H9 (cell line): Measurements from ENCODE around the gene C10orf105. TPM values are rescaled to one million over a fixed set of nuclear protein-coding genes. Genes with fewer than 3 reads are reported as not detected.

ENCODE experiments used
- DNase-seq: peaks from one replicate; pipeline ENCODE4 v3.0.0-alpha.2; 2017
- H2AFZ ChIP-seq: one replicate; pipeline ENCODE4 v1.6.1; 2013; ENCODE audit warnings: mild to moderate bottlenecking, low read length, control low read depth, moderate library complexity
- H2AK5ac ChIP-seq: 2 replicates; pipeline ENCODE4 v1.6.1; 2013; ENCODE audit warnings: low read length, control low read depth, mixed read lengths; ENCODE audit not compliant: insufficient read length
- H2BK120ac ChIP-seq: one replicate; pipeline ENCODE4 v1.6.1; 2013; ENCODE audit warnings: low read depth, mild to moderate bottlenecking, low read length, control low read depth, inconsistent platforms; ENCODE audit not compliant: poor library complexity, severe bottlenecking
- H2BK12ac ChIP-seq: 2 replicates; pipeline ENCODE4 v1.6.1; 2013; ENCODE audit warnings: low read length, control low read depth, mixed read lengths, low read depth; ENCODE audit not compliant: insufficient read length
- H2BK15ac ChIP-seq: 2 replicates; pipeline ENCODE4 v1.6.1; 2013; ENCODE audit warnings: low read depth, low read length, control low read depth
- H2BK20ac ChIP-seq: one replicate; pipeline ENCODE4 v1.6.1; 2013; ENCODE audit warnings: low read depth, mild to moderate bottlenecking, low read length, control low read depth, inconsistent platforms; ENCODE audit not compliant: poor library complexity, severe bottlenecking
- H2BK5ac ChIP-seq: 2 replicates; pipeline ENCODE4 v1.6.1; 2013; ENCODE audit warnings: low read length, control low read depth, mixed read lengths; ENCODE audit not compliant: insufficient read length
- H3K14ac ChIP-seq: 2 replicates; pipeline ENCODE4 v1.6.1; 2013; ENCODE audit warnings: low read length, control low read depth; ENCODE audit not compliant: insufficient read depth
- H3K18ac ChIP-seq: 2 replicates; pipeline ENCODE4 v1.6.1; 2013; ENCODE audit warnings: low read depth, mild to moderate bottlenecking, mixed read lengths, low read length, control low read depth; ENCODE audit not compliant: insufficient read length
- H3K23ac ChIP-seq: 2 replicates; pipeline ENCODE4 v1.6.1; 2013; ENCODE audit warnings: low read length, control low read depth, mixed read lengths, low read depth; ENCODE audit not compliant: insufficient read length
- H3K23me2 ChIP-seq: 2 replicates; pipeline ENCODE4 v1.6.1; 2013; ENCODE audit warnings: low read depth, mild to moderate bottlenecking, mixed read lengths, low read length, control low read depth; ENCODE audit not compliant: insufficient read length, poor library complexity, severe bottlenecking
- H3K27ac ChIP-seq: 2 replicates; pipeline ENCODE4 v1.5.1; 2013; ENCODE audit warnings: low read length, control low read depth, mixed read lengths, low read depth; ENCODE audit not compliant: insufficient read length
- H3K27me3 ChIP-seq: 2 replicates; pipeline ENCODE4 v1.6.1; 2013; ENCODE audit warnings: low read length, control low read depth, inconsistent platforms; ENCODE audit not compliant: insufficient read depth
- H3K4ac ChIP-seq: 2 replicates; pipeline ENCODE4 v1.6.1; 2013; ENCODE audit warnings: low read depth, mild to moderate bottlenecking, control low read depth, inconsistent platforms, low read length, moderate library complexity
- H3K4me1 ChIP-seq: 2 replicates; pipeline ENCODE4 v1.6.1; 2013; ENCODE audit warnings: low read length, control low read depth, inconsistent platforms; ENCODE audit not compliant: insufficient read depth
- H3K4me2 ChIP-seq: 2 replicates; pipeline ENCODE4 v1.6.1; 2013; ENCODE audit warnings: low read length, control low read depth, mixed read lengths; ENCODE audit not compliant: insufficient read length, insufficient read depth
- H3K56ac ChIP-seq: 2 replicates; pipeline ENCODE4 v1.6.1; 2013; ENCODE audit warnings: low read depth, mild to moderate bottlenecking, mixed read lengths, low read length, control low read depth; ENCODE audit not compliant: insufficient read length
- H3K79me1 ChIP-seq: 2 replicates; pipeline ENCODE4 v1.6.1; 2013; ENCODE audit warnings: low read depth, mild to moderate bottlenecking, moderate library complexity, low read length, control low read depth, inconsistent platforms; ENCODE audit not compliant: insufficient read depth, poor library complexity, severe bottlenecking
- H3K79me2 ChIP-seq: 2 replicates; pipeline ENCODE4 v1.6.1; 2013; ENCODE audit warnings: low read length, control low read depth, inconsistent platforms; ENCODE audit not compliant: insufficient read depth
- H3K9ac ChIP-seq: 2 replicates; pipeline ENCODE4 v1.6.1; 2013; ENCODE audit warnings: low read length, control low read depth, mixed read lengths; ENCODE audit not compliant: insufficient read length; ENCODE audit errors: extremely low read depth
- H3K9me3 ChIP-seq: one replicate; pipeline ENCODE4 v1.6.1; 2013; ENCODE audit warnings: low read depth, low read length, inconsistent platforms; ENCODE audit not compliant: control insufficient read depth
- H3T11ph ChIP-seq: one replicate; pipeline ENCODE4 v1.6.1; 2013; ENCODE audit warnings: mild to moderate bottlenecking, low read length, control low read depth, inconsistent platforms
- H4K20me1 ChIP-seq: one replicate; pipeline ENCODE4 v1.6.1; 2013; ENCODE audit not compliant: control insufficient read depth, insufficient read length, insufficient read depth
- H4K5ac ChIP-seq: 2 replicates; pipeline ENCODE4 v1.6.1; 2013; ENCODE audit warnings: low read depth, mild to moderate bottlenecking, mixed read lengths, low read length, control low read depth; ENCODE audit not compliant: insufficient read length
- H4K8ac ChIP-seq: replicated peaks from 2 replicates; pipeline ENCODE4 v1.6.1; 2013; ENCODE audit warnings: low read length, control low read depth, mixed read lengths, low read depth; ENCODE audit not compliant: insufficient read length
- H4K91ac ChIP-seq: 2 replicates; pipeline ENCODE4 v1.6.1; 2013; ENCODE audit warnings: low read depth, mild to moderate bottlenecking, moderate library complexity, mixed read lengths, low read length, control low read depth; ENCODE audit not compliant: insufficient read length
- H3K27ac Mint-ChIP-seq, 3 experiments: 2 replicates in 2 of 3; 3 replicates in 1 of 3; pipeline ENCODE4 v1.8.0; 2020 to 2021; ENCODE audit warnings: mixed read lengths in 3 of 3, mild to moderate bottlenecking in 1 of 3, moderate library complexity in 1 of 3
- H3K27me3 Mint-ChIP-seq: 2 replicates; pipeline ENCODE4 v1.8.0; 2021; ENCODE audit warnings: low read depth, mild to moderate bottlenecking, moderate library complexity, mixed read lengths
- H3K36me3 Mint-ChIP-seq, 3 experiments: 2 replicates in 2 of 3; 3 replicates in 1 of 3; pipeline ENCODE4 v1.8.0; 2020 to 2021; ENCODE audit warnings: low read depth in 3 of 3, mixed read lengths in 3 of 3; ENCODE audit not compliant: insufficient read depth in 1 of 3
- H3K4me1 Mint-ChIP-seq, 2 experiments: 2 replicates each; pipeline ENCODE4 v1.8.0; 2020; ENCODE audit warnings: mixed read lengths in 2 of 2
- H3K4me3 Mint-ChIP-seq, 2 experiments: 2 replicates in 1 of 2; 3 replicates in 1 of 2; pipeline ENCODE4 v1.8.0; 2020 to 2021; ENCODE audit warnings: mild to moderate bottlenecking in 2 of 2, mixed read lengths in 2 of 2, moderate library complexity in 1 of 2
- H3K9me3 Mint-ChIP-seq, 2 experiments: 2 replicates in 1 of 2; 3 replicates in 1 of 2; pipeline ENCODE4 v1.8.0; 2020; ENCODE audit warnings: mild to moderate bottlenecking in 2 of 2, mixed read lengths in 2 of 2, moderate library complexity in 1 of 2
- CTCF ChIP-seq: fragments of 200-600 bp; sonication (generic); conservative IDR thresholded peaks from 3 replicates; pipeline ENCODE4 v1.8.0; 2021; ENCODE audit warnings: antibody characterized with exemption, mild to moderate bottlenecking
- WGBS: extraction: QIAGEN DNeasy Blood & Tissue Kit; methylation state at CpG from one replicate; pipeline ENCODE4 v1.1.7; 2013; ENCODE audit warnings: missing lambda C conversion rate, low lambda C conversion rate, mixed read lengths; ENCODE audit not compliant: insufficient read length; ENCODE audit errors: extremely low coverage; 5-methylcytosine and 5-hydroxymethylcytosine counted together
- total RNA-seq: library from RNA; stranded (reverse); gene quantifications from 2 replicates; pipeline ENCODE4 v1.2.1, GENCODE V29; 2021

Gene C10orf105
- total RNA-seq, 1 experiment from 2014 or later: 0.26 TPM

- H4K20me1 ChIP-seq: no peaks in the 10 kb centered on the region
- no peak overlapping the region for H3T11ph ChIP-seq
- H3K27me3 ChIP-seq: no peaks in the 10 kb centered on the region
- WGBS: no CpG with 5 or more reads among the region's 4 CpGs
- no peak overlapping the region for H2AFZ ChIP-seq
- H3K14ac ChIP-seq: no peak overlapping the region
- no peak overlapping the region for H2BK15ac ChIP-seq
- no peak for TF ChIP-seq CTCF
- no peaks in the 10 kb centered on the region for H3K23me2 ChIP-seq
- peaks cover 2% of the 10 kb centered on the region for H3K27me3 Mint-ChIP-seq
- H4K5ac ChIP-seq: no peak overlapping the region
- H3K9ac ChIP-seq: no peak overlapping the region
- no peak overlapping the region for H3K27ac ChIP-seq
- peaks cover 11 to 18% of the 10 kb centered on the region in 2 experiments for H3K4me1 Mint-ChIP-seq
- no peak overlapping the region for H2BK5ac ChIP-seq
- no peak overlapping the region for H4K8ac ChIP-seq
- H2BK20ac ChIP-seq: no peak overlapping the region
- no peak for DNase-seq
- H3K4me3 Mint-ChIP-seq: no peak overlapping the region
- no peaks in the 10 kb centered on the region for H3K79me2 ChIP-seq
- no peaks in the 10 kb centered on the region for H3K79me1 ChIP-seq
- H3K23ac ChIP-seq: no peak overlapping the region
- no peaks in the 10 kb centered on the region for H3K9me3 ChIP-seq
- H3K4ac ChIP-seq: no peak overlapping the region
- peaks cover 0 to 4% of the 10 kb centered on the region in 2 experiments; a peak in 1 of 5 replicates for H3K9me3 Mint-ChIP-seq
- H3K4me1 ChIP-seq: no peaks in the 10 kb centered on the region
- H3K56ac ChIP-seq: no peak overlapping the region
- H4K91ac ChIP-seq: no peak overlapping the region
- H3K4me2 ChIP-seq: no peak overlapping the region
- H3K27ac Mint-ChIP-seq: no peak overlapping the region
- no peak overlapping the region for H3K18ac ChIP-seq
- H2BK12ac ChIP-seq: no peak overlapping the region
- 0 out of 7 replicates have a peak, but pooled peaks cover 0 to 4% (median 0%) of the 10 kb centered on the region in 3 experiments for H3K36me3 Mint-ChIP-seq
- no peak overlapping the region for H2AK5ac ChIP-seq
- H2BK120ac ChIP-seq: no peak overlapping the region
Observed at GRCh38 chr10:71743089-71743838, 23.7 kb upstream of the C10orf105 start.
